Camera-type eye (tissue), 1 donor: Measurements from ENCODE around the gene PRSS56. TPM values are rescaled to one million over a fixed set of nuclear protein-coding genes. Genes with fewer than 3 reads are reported as not detected.

ENCODE experiments used
- total RNA-seq: library from RNA; depleted of rRNA; stranded (reverse); fragments of >200 nt; gene quantifications from one replicate; pipeline ENCODE4 v1.2.3, GENCODE V29; 2014

Gene PRSS56
- 9.6 TPM for total RNA-seq

GRCh38 chr2:232519581-232520438, at the start of gene PRSS56:
Gene PRSS56, plus strand, starts transcription at chr2:232520388. Its CDS starts 211 bp downstream, at chr2:232520599.

GRCh38 chr2:232487385-232488096, 32.6 kb upstream of the PRSS56 start, which contains the start of gene ECEL1:
Gene ECEL1, minus strand, starts transcription at chr2:232487834. Its CDS starts 1,181 bp downstream, at chr2:232486653.

GRCh38 chr2:232525791-232526371, 5.7 kb downstream of the PRSS56 start, which contains the start of gene CHRND:
Gene CHRND, plus strand, starts transcription at chr2:232526160. Its CDS starts 56 bp downstream, at chr2:232526216.

GRCh38 chr2:232539298-232540231, 19.4 kb downstream of the PRSS56 start, which contains the start of gene CHRNG:
Gene CHRNG, plus strand, starts transcription at chr2:232539692. Its CDS starts 56 bp downstream, at chr2:232539748.

GRCh38 chr2:232550354-232551249, 30.4 kb downstream of the PRSS56 start, which contains the start of the genes EIF4E2 and TIGD1:
Gene EIF4E2, plus strand, starts transcription at chr2:232550689. Its CDS starts 36 bp downstream, at chr2:232550725.
Gene TIGD1, minus strand, starts transcription at chr2:232550557. Its CDS starts 675 bp downstream, at chr2:232549882.

Other genes starting within 250 kb of the PRSS56 start
- gene ALPP, start 141.6 kb upstream of the PRSS56 start, total RNA-seq = not detected
- not detected for gene ALPG, start 113.5 kb upstream of the PRSS56 start, total RNA-seq
- not detected for gene ALPI, start 64.2 kb upstream of the PRSS56 start, total RNA-seq
- 19.0 TPM for gene ECEL1, start 32.6 kb upstream of the PRSS56 start, total RNA-seq
- 3.9 TPM for gene CHRND, start 5.8 kb downstream of the PRSS56 start, total RNA-seq
- 2.0 TPM for gene CHRNG, start 19.3 kb downstream of the PRSS56 start, total RNA-seq
- 9.6 TPM for gene TIGD1, start 30.2 kb downstream of the PRSS56 start, total RNA-seq
- 46.7 TPM for gene EIF4E2, start 30.3 kb downstream of the PRSS56 start, total RNA-seq
- 5.9 TPM for gene EFHD1, start 113.2 kb downstream of the PRSS56 start, total RNA-seq
- 168 TPM for gene GIGYF2, start 176.9 kb downstream of the PRSS56 start, total RNA-seq